Heart left ventricle (tissue), 13 donors: Measurements from ENCODE around the gene ZBTB45.

Experiments used
- POLR2A ChIP-seq, 2 donors: fragments of 450-650 bp; IDR thresholded peaks; one replicate each; pipeline ENCODE4 v1.6.1; 2017; ENCODE audit warnings: antibody characterized with exemption in 2 of 2, mild to moderate bottlenecking in 2 of 2, moderate library complexity in 2 of 2
- TF ChIP-seq, protein P1 (sequence below), 12 donors: fragments of 200-600 bp; sonication (generic) in 4 of 12; IDR thresholded peaks; one replicate each; pipeline versions ENCODE4 v1.5.0 to v1.8.0; 2018 to 2022; ENCODE audit warnings: antibody characterized with exemption in 12 of 12, mild to moderate bottlenecking in 5 of 12
- donor health status: ischemic (EF 13 %, LVEDD 7.1; RV severe dilation, severe dysfunction).
- donor health status: DM: no; HTN: yes; CAD: no.
- donor health status: DM: no; HTN: no; CAD: no.
- donor health status: ischemic (EF 25% LVEDD 6.9; RV normal size, moderate dysfunction).
- donor health status: ischemic (EF 25% LVEDD 5.7; RV mildly dilated, moderate dysfunction).
- donor health status: ischemic (EF 35%, LVEDD 5.7; RV mildly dilated, moderate dysfunction).
- donor health status: nonischemic (EF 11% LVEDD 7.7; RV severe dilation, severe dysfunction).
- donor health status: DM: yes; HTN: yes; CAD: no.
- donor health status: PGD.
- donor health status: ischemic (EF 29% LVEDD 5.4; RV normal size, mild dysfunction).
- donor health status: nonischemic (EF 23%, LVEDD 6.1; RV moderate dilation, normal function).

DNA sequence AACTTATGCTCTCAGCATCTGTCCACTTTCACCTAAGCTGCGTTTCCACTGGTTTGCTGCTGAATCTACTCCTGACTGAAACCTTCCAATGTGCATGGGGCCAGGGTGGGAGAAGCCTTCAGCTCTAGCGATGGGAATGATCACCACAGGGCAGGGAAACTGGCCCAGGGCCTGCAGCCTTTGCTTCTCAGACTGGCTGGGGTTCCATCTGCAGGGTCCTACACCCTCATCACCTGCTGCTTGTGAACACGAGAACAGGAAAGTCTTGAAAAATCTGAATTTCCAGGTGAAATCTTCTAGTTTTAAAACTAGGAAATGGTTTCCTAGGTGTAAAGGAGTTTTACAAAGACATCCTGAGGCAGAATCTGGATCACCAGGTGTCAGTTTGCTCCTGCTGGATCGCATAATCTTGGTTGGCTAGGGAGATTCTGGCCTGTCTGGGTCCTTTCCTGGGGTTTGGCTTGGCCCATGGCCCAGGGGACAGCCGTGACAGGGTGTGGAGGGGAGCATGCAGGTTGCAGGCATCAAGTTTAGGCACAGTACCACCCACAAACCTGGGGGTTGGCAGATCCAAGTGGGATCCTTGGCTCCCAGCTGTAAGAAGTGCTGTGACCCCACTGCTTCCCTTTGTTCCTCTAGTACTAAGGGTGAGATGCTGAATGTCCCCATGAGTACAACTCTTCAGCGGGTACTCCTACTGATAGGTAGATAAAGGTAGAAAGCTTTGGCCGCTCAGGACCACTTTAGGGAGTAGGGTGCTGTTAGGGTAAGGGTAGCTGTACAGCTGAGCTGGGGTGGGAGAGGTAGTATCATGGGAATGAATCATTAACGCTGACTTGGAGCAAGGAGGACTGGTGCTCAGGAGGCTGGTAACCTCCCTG lies 40.6 kb upstream of the ZBTB45 start:
- TF ChIP-seq POLR2A (IDR thresholded peaks at IDR 0.05) = no peak
- TF ChIP-seq, protein P1, sequence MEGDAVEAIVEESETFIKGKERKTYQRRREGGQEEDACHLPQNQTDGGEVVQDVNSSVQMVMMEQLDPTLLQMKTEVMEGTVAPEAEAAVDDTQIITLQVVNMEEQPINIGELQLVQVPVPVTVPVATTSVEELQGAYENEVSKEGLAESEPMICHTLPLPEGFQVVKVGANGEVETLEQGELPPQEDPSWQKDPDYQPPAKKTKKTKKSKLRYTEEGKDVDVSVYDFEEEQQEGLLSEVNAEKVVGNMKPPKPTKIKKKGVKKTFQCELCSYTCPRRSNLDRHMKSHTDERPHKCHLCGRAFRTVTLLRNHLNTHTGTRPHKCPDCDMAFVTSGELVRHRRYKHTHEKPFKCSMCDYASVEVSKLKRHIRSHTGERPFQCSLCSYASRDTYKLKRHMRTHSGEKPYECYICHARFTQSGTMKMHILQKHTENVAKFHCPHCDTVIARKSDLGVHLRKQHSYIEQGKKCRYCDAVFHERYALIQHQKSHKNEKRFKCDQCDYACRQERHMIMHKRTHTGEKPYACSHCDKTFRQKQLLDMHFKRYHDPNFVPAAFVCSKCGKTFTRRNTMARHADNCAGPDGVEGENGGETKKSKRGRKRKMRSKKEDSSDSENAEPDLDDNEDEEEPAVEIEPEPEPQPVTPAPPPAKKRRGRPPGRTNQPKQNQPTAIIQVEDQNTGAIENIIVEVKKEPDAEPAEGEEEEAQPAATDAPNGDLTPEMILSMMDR (IDR thresholded peaks at IDR 0.05) = no peak
